ENCODE data around the gene ACBD3. TPM values are rescaled to one million over a fixed set of nuclear protein-coding genes. Genes with fewer than 3 reads are reported as not detected.

Gene ACBD3
- total RNA-seq, 3 donors from 2014 or later (not counting 1 experiment from before 2014, with no cell fraction given): 26.9 to 33.3 (median 28.8) TPM

GRCh38 chr1:226144045-226144444, 42.5 kb downstream of the ACBD3 start:
- no peak overlapping the region for H3K27ac Mint-ChIP-seq

DNA sequence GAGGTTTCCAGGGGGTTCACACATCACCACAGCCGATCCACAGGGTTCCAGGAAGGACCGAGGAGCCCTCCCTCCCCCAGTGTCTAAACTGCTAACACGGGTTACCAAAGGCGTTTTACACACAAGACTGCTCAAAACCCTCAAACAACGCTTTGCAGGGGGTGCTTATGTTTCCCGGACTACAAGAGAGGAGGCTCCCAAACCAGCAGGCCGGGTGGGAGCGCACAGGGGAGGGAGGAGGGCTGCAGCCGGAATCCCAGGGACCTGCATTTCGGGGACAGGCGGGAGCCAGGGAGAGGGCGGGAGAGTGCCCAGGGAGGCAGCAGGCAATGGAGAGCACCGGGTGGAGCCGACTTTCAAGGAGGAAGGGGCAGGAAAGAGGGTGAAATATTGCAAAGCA, 50.8 kb downstream of the ACBD3 start:
- no peak overlapping the region for H3K27ac Mint-ChIP-seq
- intact Hi-C loops (cut with micrococcal nuclease): no loop called here
- no peak overlapping the region for H3K27ac ChIP-seq (ENCODE audit: low read length)
- no peak overlapping the region for H3K4me3 Mint-ChIP-seq
- no peaks in the 10 kb centered on the region for H3K9me3 ChIP-seq (ENCODE audit: control insufficient read depth, insufficient read depth, low read length)
- H3K27me3 Mint-ChIP-seq (ENCODE audit: low read depth in 2 of 2): no peaks in the 10 kb centered on the region
- H3K36me3 Mint-ChIP-seq: no peaks in the 10 kb centered on the region
- no peaks in the 10 kb centered on the region for H3K9me3 Mint-ChIP-seq
- ATAC-seq (no peak), DNase-seq (no peak)
- H3K36me3 ChIP-seq (ENCODE audit: control insufficient read depth, insufficient read depth, low read length): no peaks in the 10 kb centered on the region
- peaks cover 7% of the 10 kb centered on the region for H3K4me1 ChIP-seq (ENCODE audit: control insufficient read depth, insufficient read depth, low read length)
- no peak for TF ChIP-seq CTCF (IDR thresholded peaks at IDR 0.05)
- no peaks in the 10 kb centered on the region for H3K27me3 ChIP-seq (ENCODE audit: control insufficient read depth, insufficient read depth, low read length)
- no peak overlapping the region for H3K4me3 ChIP-seq (ENCODE audit: low read length)
- WGBS (ENCODE audit: insufficient coverage): 77% methylated on average over 14 of the region's 14 CpGs
- H3K4me1 Mint-ChIP-seq: no peaks in the 10 kb centered on the region

More at GRCh38 chr1:226144045-226144444, 42.5 kb downstream of the ACBD3 start:
- H3K4me3 ChIP-seq (ENCODE audit: low read length): no peak overlapping the region
- no peaks in the 10 kb centered on the region for H3K9me3 ChIP-seq (ENCODE audit: control insufficient read depth, insufficient read depth, low read length)
- ATAC-seq (peak in 1 of 3 donors; percentile 55), DNase-seq (no peak)
- no peak for TF ChIP-seq CTCF (IDR thresholded peaks at IDR 0.05)
- Mint-ChIP-seq H3K4me3 (no peak overlapping the region), H3K4me1 (no peaks in the 10 kb centered on the region), H3K27me3 (ENCODE audit: low read depth in 2 of 2) (no peaks in the 10 kb centered on the region), H3K9me3 (no peaks in the 10 kb centered on the region), H3K36me3 (no peaks in the 10 kb centered on the region)
- no peak overlapping the region for H3K27ac ChIP-seq (ENCODE audit: low read length)
- peaks cover 24% of the 10 kb centered on the region for H3K36me3 ChIP-seq (ENCODE audit: control insufficient read depth, insufficient read depth, low read length)
- no peaks in the 10 kb centered on the region for H3K4me1 ChIP-seq (ENCODE audit: control insufficient read depth, insufficient read depth, low read length)
- intact Hi-C loops (cut with micrococcal nuclease): no loop called here
- 95% methylated on average over 4 of the region's 5 CpGs for WGBS (ENCODE audit: insufficient coverage)
- H3K27me3 ChIP-seq (ENCODE audit: control insufficient read depth, insufficient read depth, low read length): no peaks in the 10 kb centered on the region

- H3K27me3 ChIP-seq (ENCODE audit: control insufficient read depth, insufficient read depth, low read length): no peaks in the 10 kb centered on the region
- H3K27ac Mint-ChIP-seq: no peak overlapping the region
- H3K36me3 Mint-ChIP-seq: no peaks in the 10 kb centered on the region
- no peak for ATAC-seq
- no peak overlapping the region for H3K4me3 Mint-ChIP-seq
- no peaks in the 10 kb centered on the region for H3K4me1 Mint-ChIP-seq
- peaks cover 7% of the 10 kb centered on the region for H3K4me1 ChIP-seq (ENCODE audit: control insufficient read depth, insufficient read depth, low read length)
- DNase-seq: no peak
- no peaks in the 10 kb centered on the region for H3K36me3 ChIP-seq (ENCODE audit: control insufficient read depth, insufficient read depth, low read length)
- no peak overlapping the region for H3K4me3 ChIP-seq (ENCODE audit: low read length)
- 88% methylated on average over 21 of the region's 21 CpGs for WGBS (ENCODE audit: insufficient coverage)
- no peak for TF ChIP-seq CTCF (IDR thresholded peaks at IDR 0.05)
- no peak overlapping the region for H3K27ac ChIP-seq (ENCODE audit: low read length)
- H3K27me3 Mint-ChIP-seq (ENCODE audit: low read depth in 2 of 2): no peaks in the 10 kb centered on the region
- no peaks in the 10 kb centered on the region for H3K9me3 ChIP-seq (ENCODE audit: control insufficient read depth, insufficient read depth, low read length)
- no peaks in the 10 kb centered on the region for H3K9me3 Mint-ChIP-seq
- intact Hi-C loops (cut with micrococcal nuclease): no loop called here
These were observed 51.4 kb downstream of the ACBD3 start for GRCh38 chr1:226135059-226135651.

Data from natural killer cell (primary cell).